H9 (cell line): ENCODE results near the gene MRPS14. TPM values are rescaled to one million over a fixed set of nuclear protein-coding genes. Genes with fewer than 3 reads are reported as not detected.

Experiments used
- DNase-seq: peaks from one replicate; pipeline ENCODE4 v3.0.0-alpha.2; 2017
- H2AFZ ChIP-seq: one replicate; pipeline ENCODE4 v1.6.1; 2013; ENCODE audit warnings: mild to moderate bottlenecking, low read length, control low read depth, moderate library complexity
- H2AK5ac ChIP-seq: 2 replicates; pipeline ENCODE4 v1.6.1; 2013; ENCODE audit warnings: low read length, control low read depth, mixed read lengths; ENCODE audit not compliant: insufficient read length
- H2BK120ac ChIP-seq: one replicate; pipeline ENCODE4 v1.6.1; 2013; ENCODE audit warnings: low read depth, mild to moderate bottlenecking, low read length, control low read depth, inconsistent platforms; ENCODE audit not compliant: poor library complexity, severe bottlenecking
- H2BK12ac ChIP-seq: 2 replicates; pipeline ENCODE4 v1.6.1; 2013; ENCODE audit warnings: low read length, control low read depth, mixed read lengths, low read depth; ENCODE audit not compliant: insufficient read length
- H2BK15ac ChIP-seq: 2 replicates; pipeline ENCODE4 v1.6.1; 2013; ENCODE audit warnings: low read depth, low read length, control low read depth
- H2BK20ac ChIP-seq: one replicate; pipeline ENCODE4 v1.6.1; 2013; ENCODE audit warnings: low read depth, mild to moderate bottlenecking, low read length, control low read depth, inconsistent platforms; ENCODE audit not compliant: poor library complexity, severe bottlenecking
- H2BK5ac ChIP-seq: 2 replicates; pipeline ENCODE4 v1.6.1; 2013; ENCODE audit warnings: low read length, control low read depth, mixed read lengths; ENCODE audit not compliant: insufficient read length
- H3K14ac ChIP-seq: 2 replicates; pipeline ENCODE4 v1.6.1; 2013; ENCODE audit warnings: low read length, control low read depth; ENCODE audit not compliant: insufficient read depth
- H3K18ac ChIP-seq: 2 replicates; pipeline ENCODE4 v1.6.1; 2013; ENCODE audit warnings: low read depth, mild to moderate bottlenecking, mixed read lengths, low read length, control low read depth; ENCODE audit not compliant: insufficient read length
- H3K23ac ChIP-seq: 2 replicates; pipeline ENCODE4 v1.6.1; 2013; ENCODE audit warnings: low read length, control low read depth, mixed read lengths, low read depth; ENCODE audit not compliant: insufficient read length
- H3K23me2 ChIP-seq: 2 replicates; pipeline ENCODE4 v1.6.1; 2013; ENCODE audit warnings: low read depth, mild to moderate bottlenecking, mixed read lengths, low read length, control low read depth; ENCODE audit not compliant: insufficient read length, poor library complexity, severe bottlenecking
- H3K27ac ChIP-seq: 2 replicates; pipeline ENCODE4 v1.5.1; 2013; ENCODE audit warnings: low read length, control low read depth, mixed read lengths, low read depth; ENCODE audit not compliant: insufficient read length
- H3K27me3 ChIP-seq: 2 replicates; pipeline ENCODE4 v1.6.1; 2013; ENCODE audit warnings: low read length, control low read depth, inconsistent platforms; ENCODE audit not compliant: insufficient read depth
- H3K4ac ChIP-seq: 2 replicates; pipeline ENCODE4 v1.6.1; 2013; ENCODE audit warnings: low read depth, mild to moderate bottlenecking, control low read depth, inconsistent platforms, low read length, moderate library complexity
- H3K4me1 ChIP-seq: 2 replicates; pipeline ENCODE4 v1.6.1; 2013; ENCODE audit warnings: low read length, control low read depth, inconsistent platforms; ENCODE audit not compliant: insufficient read depth
- H3K4me2 ChIP-seq: 2 replicates; pipeline ENCODE4 v1.6.1; 2013; ENCODE audit warnings: low read length, control low read depth, mixed read lengths; ENCODE audit not compliant: insufficient read length, insufficient read depth
- H3K56ac ChIP-seq: 2 replicates; pipeline ENCODE4 v1.6.1; 2013; ENCODE audit warnings: low read depth, mild to moderate bottlenecking, mixed read lengths, low read length, control low read depth; ENCODE audit not compliant: insufficient read length
- H3K79me1 ChIP-seq: 2 replicates; pipeline ENCODE4 v1.6.1; 2013; ENCODE audit warnings: low read depth, mild to moderate bottlenecking, moderate library complexity, low read length, control low read depth, inconsistent platforms; ENCODE audit not compliant: insufficient read depth, poor library complexity, severe bottlenecking
- H3K79me2 ChIP-seq: 2 replicates; pipeline ENCODE4 v1.6.1; 2013; ENCODE audit warnings: low read length, control low read depth, inconsistent platforms; ENCODE audit not compliant: insufficient read depth
- H3K9ac ChIP-seq: 2 replicates; pipeline ENCODE4 v1.6.1; 2013; ENCODE audit warnings: low read length, control low read depth, mixed read lengths; ENCODE audit not compliant: insufficient read length; ENCODE audit errors: extremely low read depth
- H3K9me3 ChIP-seq: one replicate; pipeline ENCODE4 v1.6.1; 2013; ENCODE audit warnings: low read depth, low read length, inconsistent platforms; ENCODE audit not compliant: control insufficient read depth
- H3T11ph ChIP-seq: one replicate; pipeline ENCODE4 v1.6.1; 2013; ENCODE audit warnings: mild to moderate bottlenecking, low read length, control low read depth, inconsistent platforms
- H4K20me1 ChIP-seq: one replicate; pipeline ENCODE4 v1.6.1; 2013; ENCODE audit not compliant: control insufficient read depth, insufficient read length, insufficient read depth
- H4K5ac ChIP-seq: 2 replicates; pipeline ENCODE4 v1.6.1; 2013; ENCODE audit warnings: low read depth, mild to moderate bottlenecking, mixed read lengths, low read length, control low read depth; ENCODE audit not compliant: insufficient read length
- H4K8ac ChIP-seq: replicated peaks from 2 replicates; pipeline ENCODE4 v1.6.1; 2013; ENCODE audit warnings: low read length, control low read depth, mixed read lengths, low read depth; ENCODE audit not compliant: insufficient read length
- H4K91ac ChIP-seq: 2 replicates; pipeline ENCODE4 v1.6.1; 2013; ENCODE audit warnings: low read depth, mild to moderate bottlenecking, moderate library complexity, mixed read lengths, low read length, control low read depth; ENCODE audit not compliant: insufficient read length
- H3K27ac Mint-ChIP-seq, 3 experiments: 2 replicates in 2 of 3; 3 replicates in 1 of 3; pipeline ENCODE4 v1.8.0; 2020 to 2021; ENCODE audit warnings: mixed read lengths in 3 of 3, mild to moderate bottlenecking in 1 of 3, moderate library complexity in 1 of 3
- H3K27me3 Mint-ChIP-seq: 2 replicates; pipeline ENCODE4 v1.8.0; 2021; ENCODE audit warnings: low read depth, mild to moderate bottlenecking, moderate library complexity, mixed read lengths
- H3K36me3 Mint-ChIP-seq, 3 experiments: 2 replicates in 2 of 3; 3 replicates in 1 of 3; pipeline ENCODE4 v1.8.0; 2020 to 2021; ENCODE audit warnings: low read depth in 3 of 3, mixed read lengths in 3 of 3; ENCODE audit not compliant: insufficient read depth in 1 of 3
- H3K4me1 Mint-ChIP-seq, 2 experiments: 2 replicates each; pipeline ENCODE4 v1.8.0; 2020; ENCODE audit warnings: mixed read lengths in 2 of 2
- H3K4me3 Mint-ChIP-seq, 2 experiments: 2 replicates in 1 of 2; 3 replicates in 1 of 2; pipeline ENCODE4 v1.8.0; 2020 to 2021; ENCODE audit warnings: mild to moderate bottlenecking in 2 of 2, mixed read lengths in 2 of 2, moderate library complexity in 1 of 2
- H3K9me3 Mint-ChIP-seq, 2 experiments: 2 replicates in 1 of 2; 3 replicates in 1 of 2; pipeline ENCODE4 v1.8.0; 2020; ENCODE audit warnings: mild to moderate bottlenecking in 2 of 2, mixed read lengths in 2 of 2, moderate library complexity in 1 of 2
- CTCF ChIP-seq: fragments of 200-600 bp; sonication (generic); conservative IDR thresholded peaks from 3 replicates; pipeline ENCODE4 v1.8.0; 2021; ENCODE audit warnings: antibody characterized with exemption, mild to moderate bottlenecking
- WGBS: extraction: QIAGEN DNeasy Blood & Tissue Kit; methylation state at CpG from one replicate; pipeline ENCODE4 v1.1.7; 2013; ENCODE audit warnings: missing lambda C conversion rate, low lambda C conversion rate, mixed read lengths; ENCODE audit not compliant: insufficient read length; ENCODE audit errors: extremely low coverage; 5-methylcytosine and 5-hydroxymethylcytosine counted together
- total RNA-seq: library from RNA; stranded (reverse); gene quantifications from 2 replicates; pipeline ENCODE4 v1.2.1, GENCODE V29; 2021

MRPS14 gene
- total RNA-seq, 1 experiment from 2014 or later = 30.6 TPM

DNA sequence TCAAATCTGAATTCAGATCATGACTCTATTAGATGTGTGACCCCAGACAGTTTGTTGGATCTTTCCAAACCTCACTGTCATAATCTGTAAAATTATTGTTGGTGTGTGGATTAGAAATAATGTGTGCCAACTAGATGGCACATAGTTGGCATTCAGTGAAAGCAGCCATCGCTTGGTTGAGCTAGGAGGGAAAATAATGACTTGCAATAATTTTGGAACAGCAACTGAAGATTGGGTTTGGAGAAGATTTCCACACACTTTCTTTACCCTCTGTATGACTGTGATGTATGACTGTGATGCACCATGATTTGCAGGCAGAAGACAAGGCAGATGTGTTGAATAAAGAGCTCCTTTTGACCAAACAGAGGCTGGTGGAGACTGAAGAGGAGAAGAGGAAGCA, 47.5 kb downstream of the MRPS14 start:
- H3K27ac ChIP-seq = no peak overlapping the region
- peak overlapping the region in 2 of 3 experiments; percentile 31 to 67; a peak in 3 of 7 replicates for H3K27ac Mint-ChIP-seq

More for the DNA sequence above, 47.5 kb downstream of the MRPS14 start:
- WGBS = no CpG with 5 or more reads among the region's 1 CpG
- H3K4me1 Mint-ChIP-seq = no peaks in the 10 kb centered on the region
- H3K4ac ChIP-seq = no peak overlapping the region
- H2BK20ac ChIP-seq = no peak overlapping the region
- H3K23me2 ChIP-seq = no peaks in the 10 kb centered on the region
- no peak overlapping the region for H3K23ac ChIP-seq
- H3K27me3 ChIP-seq = no peaks in the 10 kb centered on the region
- peaks cover 38 to 87% (median 83%) of the 10 kb centered on the region in 3 experiments; a peak in 6 of 7 replicates for H3K36me3 Mint-ChIP-seq
- DNase-seq = no peak
- no peak for TF ChIP-seq CTCF
- no peak overlapping the region for H3K14ac ChIP-seq
- H2AK5ac ChIP-seq = no peak overlapping the region
- no peaks in the 10 kb centered on the region for H3K9me3 Mint-ChIP-seq
- H2BK15ac ChIP-seq = no peak overlapping the region
- no peak overlapping the region for H3T11ph ChIP-seq
- H3K4me1 ChIP-seq = no peaks in the 10 kb centered on the region
- H4K5ac ChIP-seq = no peak overlapping the region
- H4K91ac ChIP-seq = no peak overlapping the region
- H3K79me2 ChIP-seq = no peaks in the 10 kb centered on the region
- no peaks in the 10 kb centered on the region for H3K9me3 ChIP-seq
- H3K4me2 ChIP-seq = no peak overlapping the region
- no peaks in the 10 kb centered on the region for H4K20me1 ChIP-seq
- no peak overlapping the region for H3K18ac ChIP-seq
- no peak overlapping the region for H3K9ac ChIP-seq
- H4K8ac ChIP-seq = no peak overlapping the region
- no peaks in the 10 kb centered on the region for H3K27me3 Mint-ChIP-seq
- H2BK5ac ChIP-seq = no peak overlapping the region
- H2AFZ ChIP-seq = no peak overlapping the region
- H3K4me3 Mint-ChIP-seq = no peak overlapping the region
- no peaks in the 10 kb centered on the region for H3K79me1 ChIP-seq
- no peak overlapping the region for H2BK120ac ChIP-seq
- no peak overlapping the region for H2BK12ac ChIP-seq
- H3K56ac ChIP-seq = no peak overlapping the region
